NT2/D1 (cell line): ENCODE data around the gene ZNF79.

ENCODE experiments used
- SUZ12 ChIP-seq: IDR thresholded peaks from 2 replicates; pipeline ENCODE4 v1.6.1; 2011; ENCODE audit not compliant: insufficient read length, insufficient read depth; ENCODE audit errors: extremely low read depth
- YY1 ChIP-seq: IDR thresholded peaks from 2 replicates; pipeline ENCODE4 v1.6.1; 2011; ENCODE audit not compliant: insufficient read length, insufficient read depth
- ZNF274 ChIP-seq: IDR thresholded peaks from 2 replicates; pipeline ENCODE4 v1.6.1; 2011; ENCODE audit warnings: mild to moderate bottlenecking, low read depth, low read length

GRCh38 chr9:127418037-127418471 is 6.1 kb upstream of the ZNF79 start:
- no peak for TF ChIP-seq SUZ12
- no peak for TF ChIP-seq ZNF274
- TF ChIP-seq YY1 = no peak
